Measurements from ENCODE around the gene MRGPRE. TPM values are rescaled to one million over a fixed set of nuclear protein-coding genes. Genes with fewer than 3 reads are reported as not detected.

The MRGPRE gene
- total RNA-seq, 2 experiments from 2014 or later, result not detected

- no peak for ATAC-seq
- H3K4me3 Mint-ChIP-seq, result no peak overlapping the region
- no peaks in the 10 kb centered on the region for H3K36me3 Mint-ChIP-seq (ENCODE audit: low read depth)
- H3K27me3 Mint-ChIP-seq, result no peaks in the 10 kb centered on the region
- no peaks in the 10 kb centered on the region for H3K9me3 Mint-ChIP-seq
- ChIA-PET POLR2A (no interaction called here), CTCF (no interaction called here)
- no peak overlapping the region for H3K27ac Mint-ChIP-seq
- no peak for DNase-seq
- no peak for TF ChIP-seq CTCF (IDR thresholded peaks at IDR 0.05)
- no peaks in the 10 kb centered on the region for H3K4me1 Mint-ChIP-seq (ENCODE audit: low read depth)
- intact Hi-C loops (cut with micrococcal nuclease), result no loop called here
Observed at GRCh38 chr11:3245071-3245470, 12.9 kb upstream of the MRGPRE start.

GRCh38 chr11:3243880-3244279 is 11.7 kb upstream of the MRGPRE start:
- Mint-ChIP-seq H3K27me3 (no peaks in the 10 kb centered on the region), H3K4me1 (ENCODE audit: low read depth) (no peaks in the 10 kb centered on the region), H3K36me3 (ENCODE audit: low read depth) (no peaks in the 10 kb centered on the region), H3K4me3 (no peak overlapping the region), H3K9me3 (no peaks in the 10 kb centered on the region), H3K27ac (no peak overlapping the region)
- CTCF ChIA-PET, result interaction anchor here (0.7 kb wide), 2 partner anchors 97 to 1298 kb away, joined by 3 read pairs; no protein-coding TSS in a partner anchor
- DNase-seq (no peak), ATAC-seq (no peak)
- intact Hi-C loops (cut with micrococcal nuclease), result no loop called here
- POLR2A ChIA-PET, result no interaction called here
- TF ChIP-seq CTCF (IDR thresholded peaks at IDR 0.05), result no peak

DNA sequence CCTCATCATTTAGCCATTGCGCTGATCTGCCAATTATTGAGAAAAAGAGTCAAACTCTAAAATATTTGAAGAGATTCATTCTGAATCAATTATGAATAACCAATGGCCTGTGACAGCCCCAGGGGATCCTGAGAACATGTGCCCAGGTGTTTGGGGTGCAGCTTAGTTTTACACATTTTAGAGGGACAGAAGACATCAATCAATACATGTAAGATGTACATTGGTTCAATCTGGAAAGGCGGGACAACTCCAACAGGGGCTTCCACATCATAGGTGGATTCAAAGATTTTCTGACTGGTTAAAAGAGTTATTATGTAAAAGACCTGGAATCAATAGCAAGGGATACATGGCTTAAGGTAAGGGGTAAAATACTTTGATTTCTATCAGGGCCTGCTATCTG is 4.9 kb upstream of the MRGPRE start:
- no peak for DNase-seq
- Mint-ChIP-seq H3K27ac (no peak overlapping the region), H3K4me1 (ENCODE audit: low read depth) (no peaks in the 10 kb centered on the region), H3K36me3 (ENCODE audit: low read depth) (no peaks in the 10 kb centered on the region), H3K4me3 (no peak overlapping the region), H3K27me3 (no peaks in the 10 kb centered on the region), H3K9me3 (no peaks in the 10 kb centered on the region)
- ChIA-PET CTCF (no interaction called here), POLR2A (interaction anchor here (0.7 kb wide), 1 partner anchor 40 kb away, joined by 3 read pairs; no protein-coding TSS in a partner anchor)
- ATAC-seq, result no peak
- TF ChIP-seq CTCF (IDR thresholded peaks at IDR 0.05), result no peak
- intact Hi-C loops (cut with micrococcal nuclease), result no loop called here

DNA sequence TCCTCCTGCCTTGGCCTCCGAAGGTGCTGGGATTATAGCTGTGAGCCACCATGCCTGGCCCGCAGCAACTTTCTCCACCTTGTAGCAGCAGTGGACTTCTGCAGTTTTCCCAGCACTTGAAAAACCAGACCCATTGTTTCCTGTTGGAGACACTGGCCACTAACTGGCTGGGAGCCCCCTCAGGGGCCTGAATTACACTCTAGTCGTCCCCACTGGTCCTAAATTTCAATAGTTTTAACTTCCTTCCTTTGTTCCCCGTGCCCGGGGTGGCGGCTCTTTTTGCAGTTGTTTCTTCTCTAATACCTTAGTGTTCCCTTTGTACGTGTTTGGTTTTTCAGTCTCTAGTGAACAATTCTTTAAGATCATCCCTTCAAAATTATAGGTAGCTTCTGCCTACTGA is 2.6 kb upstream of the MRGPRE start:
- Mint-ChIP-seq H3K9me3 (no peaks in the 10 kb centered on the region), H3K27me3 (no peaks in the 10 kb centered on the region), H3K36me3 (ENCODE audit: low read depth) (no peaks in the 10 kb centered on the region), H3K4me3 (no peak overlapping the region), H3K4me1 (ENCODE audit: low read depth) (no peaks in the 10 kb centered on the region), H3K27ac (no peak overlapping the region)
- TF ChIP-seq CTCF (IDR thresholded peaks at IDR 0.05), result no peak
- DNase-seq, result no peak
- intact Hi-C loops (cut with micrococcal nuclease), result no loop called here
- no peak for ATAC-seq
- POLR2A ChIA-PET, result interaction anchor here (0.7 to 0.9 kb wide), 2 partner anchors 52 to 746 kb away, joined by 3 read pairs; no protein-coding TSS in a partner anchor
- CTCF ChIA-PET, result no interaction called here

DNA sequence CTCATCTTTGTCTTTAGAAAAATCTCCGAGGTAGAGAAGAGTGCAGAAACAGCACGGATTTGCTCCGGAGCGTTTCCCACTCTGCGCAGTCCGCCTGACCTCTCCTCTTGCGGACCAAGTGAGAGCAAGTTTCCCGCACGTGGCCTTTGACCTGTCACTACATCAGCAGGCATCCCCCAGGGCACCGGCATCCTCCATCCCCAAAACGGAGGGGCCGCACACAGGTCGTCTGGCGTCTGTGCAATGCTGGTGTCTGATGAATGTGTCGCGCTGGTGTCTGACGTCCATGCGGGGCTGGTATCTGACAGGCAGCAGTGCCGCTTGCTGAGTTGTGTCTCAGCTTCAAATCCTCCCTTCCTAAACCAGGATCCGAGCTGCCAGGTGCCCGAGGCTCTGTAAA is 739 bp upstream of the MRGPRE start:
- ChIA-PET CTCF (no interaction called here), POLR2A (no interaction called here)
- no peak for ATAC-seq
- Mint-ChIP-seq H3K27me3 (no peaks in the 10 kb centered on the region), H3K4me3 (no peak overlapping the region), H3K4me1 (ENCODE audit: low read depth) (no peaks in the 10 kb centered on the region), H3K27ac (no peak overlapping the region), H3K9me3 (no peaks in the 10 kb centered on the region), H3K36me3 (ENCODE audit: low read depth) (no peaks in the 10 kb centered on the region)
- no peak for TF ChIP-seq CTCF (IDR thresholded peaks at IDR 0.05)
- no peak for DNase-seq
- intact Hi-C loops (cut with micrococcal nuclease), result no loop called here
